ENCODE measurements around the gene PHLDB3. TPM values are rescaled to one million over a fixed set of nuclear protein-coding genes. Genes with fewer than 3 reads are reported as not detected.
"Not testable (repeated sequence)": the region's sequence is repeated elsewhere in the genome, so short reads cannot be mapped to it uniquely, and the experiment has no call there.

Gene PHLDB3
- total RNA-seq, 1 donor from 2014 or later, result 6.7 TPM

DNA sequence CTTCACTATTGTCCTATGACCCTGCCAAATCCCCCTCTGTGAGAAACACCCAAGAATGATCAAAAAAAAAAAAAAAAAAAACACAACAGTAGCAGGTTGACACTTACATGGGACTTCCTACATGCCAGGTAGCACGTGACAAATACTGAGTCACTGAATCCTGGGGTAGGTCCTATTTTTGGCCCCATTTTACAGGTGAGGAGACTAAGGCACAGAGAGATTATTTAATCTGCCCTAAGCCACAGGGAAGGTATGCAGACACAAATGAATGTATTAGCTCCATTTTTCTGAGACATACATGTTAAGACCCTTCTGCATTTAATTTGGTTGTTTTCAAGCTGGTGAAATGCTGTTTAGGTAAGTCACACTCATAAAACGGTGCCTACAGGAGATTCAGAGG, 44.2 kb upstream of the PHLDB3 start:
- peaks cover 31% of the 10 kb centered on the region for H3K36me3 Mint-ChIP-seq (ENCODE audit: unreplicated experiment)
- DNase-seq (ENCODE audit: extremely low spot score, unreplicated experiment), result no peak
- no peaks in the 10 kb centered on the region for H3K9me3 Mint-ChIP-seq (ENCODE audit: unreplicated experiment)
- no peak overlapping the region for H3K27ac Mint-ChIP-seq (ENCODE audit: unreplicated experiment)
- no peaks in the 10 kb centered on the region for H3K4me1 Mint-ChIP-seq (ENCODE audit: unreplicated experiment)
- H3K27me3 Mint-ChIP-seq (ENCODE audit: unreplicated experiment), result no peaks in the 10 kb centered on the region
- no peak overlapping the region for H3K4me3 Mint-ChIP-seq (ENCODE audit: unreplicated experiment)
- TF ChIP-seq CTCF (IDR thresholded peaks at IDR 0.05), result no peak

DNA sequence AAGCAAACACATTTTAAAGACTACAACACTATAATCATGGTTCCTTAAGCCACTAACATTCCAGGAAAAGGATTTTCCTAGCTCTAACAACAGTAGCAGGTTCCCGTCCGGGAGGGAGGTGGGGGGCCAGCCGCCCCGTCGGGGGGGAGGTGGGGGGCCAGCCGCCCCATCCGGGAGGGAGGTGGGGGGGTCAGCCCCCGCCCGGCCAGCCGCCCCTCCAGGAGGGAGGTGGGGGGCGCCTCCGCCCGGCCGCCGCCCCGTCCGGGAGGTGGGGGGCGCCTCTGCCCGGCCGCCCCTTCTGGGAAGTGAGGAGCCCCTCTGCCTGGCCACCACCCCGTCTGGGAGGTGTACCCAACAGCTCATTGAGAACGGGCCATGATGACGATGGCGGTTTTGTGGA, 43.4 kb upstream of the PHLDB3 start:
- H3K4me1 Mint-ChIP-seq (ENCODE audit: unreplicated experiment); H3K27me3 Mint-ChIP-seq (ENCODE audit: unreplicated experiment); H3K4me3 Mint-ChIP-seq (ENCODE audit: unreplicated experiment); H3K27ac Mint-ChIP-seq (ENCODE audit: unreplicated experiment); H3K9me3 Mint-ChIP-seq (ENCODE audit: unreplicated experiment); DNase-seq (ENCODE audit: extremely low spot score, unreplicated experiment): not testable (repeated sequence)
- H3K36me3 Mint-ChIP-seq (ENCODE audit: unreplicated experiment), result peaks cover 35% of the 10 kb centered on the region

- peaks cover 36% of the 10 kb centered on the region for H3K36me3 Mint-ChIP-seq (ENCODE audit: unreplicated experiment)
- TF ChIP-seq CTCF (IDR thresholded peaks at IDR 0.05), result no peak
- no peaks in the 10 kb centered on the region for H3K9me3 Mint-ChIP-seq (ENCODE audit: unreplicated experiment)
- no peaks in the 10 kb centered on the region for H3K4me1 Mint-ChIP-seq (ENCODE audit: unreplicated experiment)
- H3K4me3 Mint-ChIP-seq (ENCODE audit: unreplicated experiment), result no peak overlapping the region
- no peak for DNase-seq (ENCODE audit: extremely low spot score, unreplicated experiment)
- no peaks in the 10 kb centered on the region for H3K27me3 Mint-ChIP-seq (ENCODE audit: unreplicated experiment)
- no peak overlapping the region for H3K27ac Mint-ChIP-seq (ENCODE audit: unreplicated experiment)
Observed at GRCh38 chr19:43546581-43546980, 42.0 kb upstream of the PHLDB3 start.

- no peak overlapping the region for H3K4me3 Mint-ChIP-seq (ENCODE audit: unreplicated experiment)
- DNase-seq (ENCODE audit: extremely low spot score, unreplicated experiment), result no peak
Observed at GRCh38 chr19:43545981-43546380, 41.4 kb upstream of the PHLDB3 start.

GRCh38 chr19:43545276-43545675, 40.7 kb upstream of the PHLDB3 start:
- Mint-ChIP-seq H3K27me3 (ENCODE audit: unreplicated experiment) (no peaks in the 10 kb centered on the region), H3K9me3 (ENCODE audit: unreplicated experiment) (no peaks in the 10 kb centered on the region), H3K4me1 (ENCODE audit: unreplicated experiment) (no peaks in the 10 kb centered on the region), H3K27ac (ENCODE audit: unreplicated experiment) (no peak overlapping the region), H3K36me3 (ENCODE audit: unreplicated experiment) (peaks cover 27% of the 10 kb centered on the region), H3K4me3 (ENCODE audit: unreplicated experiment) (no peak overlapping the region)
- no peak for DNase-seq (ENCODE audit: extremely low spot score, unreplicated experiment)
- no peak for TF ChIP-seq CTCF (IDR thresholded peaks at IDR 0.05)

More at GRCh38 chr19:43545981-43546380, 41.4 kb upstream of the PHLDB3 start:
- Mint-ChIP-seq H3K27ac (ENCODE audit: unreplicated experiment) (no peak overlapping the region), H3K9me3 (ENCODE audit: unreplicated experiment) (no peaks in the 10 kb centered on the region), H3K27me3 (ENCODE audit: unreplicated experiment) (no peaks in the 10 kb centered on the region), H3K36me3 (ENCODE audit: unreplicated experiment) (peaks cover 33% of the 10 kb centered on the region), H3K4me1 (ENCODE audit: unreplicated experiment) (no peaks in the 10 kb centered on the region)
- no peak for TF ChIP-seq CTCF (IDR thresholded peaks at IDR 0.05)

GRCh38 chr19:43544077-43544476, 39.5 kb upstream of the PHLDB3 start:
- H3K9me3 Mint-ChIP-seq (ENCODE audit: unreplicated experiment), result peaks cover 3% of the 10 kb centered on the region
- no peak overlapping the region for H3K4me3 Mint-ChIP-seq (ENCODE audit: unreplicated experiment)
- no peak overlapping the region for H3K27ac Mint-ChIP-seq (ENCODE audit: unreplicated experiment)
- no peaks in the 10 kb centered on the region for H3K27me3 Mint-ChIP-seq (ENCODE audit: unreplicated experiment)
- H3K36me3 Mint-ChIP-seq (ENCODE audit: unreplicated experiment), result peaks cover 26% of the 10 kb centered on the region
- DNase-seq (ENCODE audit: extremely low spot score, unreplicated experiment), result no peak
- no peaks in the 10 kb centered on the region for H3K4me1 Mint-ChIP-seq (ENCODE audit: unreplicated experiment)
- TF ChIP-seq CTCF (IDR thresholded peaks at IDR 0.05), result no peak

Data from osteocyte (in vitro differentiated cells).